Activated naive CD4-positive, alpha-beta T cell treated with anti-CD3 and anti-CD28 coated beads, Interleukin-2, amount 50 U/mL, for 24 hours (primary cell): ENCODE measurements around the gene PLN.

ENCODE experiments used
- H3K27ac Mint-ChIP-seq: one replicate; pipeline ENCODE4 v1.8.0; 2021; ENCODE audit warnings: mild to moderate bottlenecking, mixed read lengths
- H3K27me3 Mint-ChIP-seq: one replicate; pipeline ENCODE4 v1.8.0; 2021; ENCODE audit warnings: mixed read lengths
- H3K36me3 Mint-ChIP-seq: one replicate; pipeline ENCODE4 v1.8.0; 2021; ENCODE audit warnings: mixed read lengths
- H3K4me1 Mint-ChIP-seq: one replicate; pipeline ENCODE4 v1.8.0; 2021; ENCODE audit warnings: mixed read lengths
- H3K4me3 Mint-ChIP-seq: one replicate; pipeline ENCODE4 v1.8.0; 2021; ENCODE audit warnings: mild to moderate bottlenecking, mixed read lengths
- H3K9me3 Mint-ChIP-seq: one replicate; pipeline ENCODE4 v1.8.0; 2021; ENCODE audit warnings: mixed read lengths

PLN gene

GRCh38 chr6:118525913-118526780 lies 21.9 kb upstream of the PLN start:
- no peak overlapping the region for H3K4me3 Mint-ChIP-seq
- H3K27ac Mint-ChIP-seq = peak overlapping the region; percentile 41
- H3K36me3 Mint-ChIP-seq = peaks cover 20% of the 10 kb centered on the region
- H3K27me3 Mint-ChIP-seq = no peaks in the 10 kb centered on the region
- H3K4me1 Mint-ChIP-seq = peaks cover 55% of the 10 kb centered on the region
- peaks cover 8% of the 10 kb centered on the region for H3K9me3 Mint-ChIP-seq

DNA sequence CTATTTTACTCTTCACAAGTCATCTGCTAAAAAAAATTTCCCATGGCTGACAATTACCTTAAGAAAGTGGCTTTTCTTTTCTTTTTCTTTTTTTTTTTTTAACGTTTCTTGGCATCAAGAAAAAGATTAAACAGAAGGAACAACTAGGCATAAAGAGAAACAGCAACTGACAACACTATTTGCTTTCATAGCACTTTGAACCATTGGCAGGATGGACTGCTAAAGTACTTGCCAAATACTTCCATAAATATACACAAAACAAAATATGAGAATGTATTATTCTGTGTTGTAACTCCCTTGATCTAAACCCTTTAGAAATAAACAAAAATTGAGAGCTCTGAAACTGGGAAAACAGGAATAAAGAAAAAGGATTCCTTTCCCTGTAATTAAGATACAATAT lies 20.0 kb upstream of the PLN start:
- H3K27ac Mint-ChIP-seq = no peak overlapping the region
- peaks cover 75% of the 10 kb centered on the region for H3K4me1 Mint-ChIP-seq
- H3K36me3 Mint-ChIP-seq = peaks cover 25% of the 10 kb centered on the region
- H3K4me3 Mint-ChIP-seq = no peak overlapping the region
- peaks cover 8% of the 10 kb centered on the region for H3K9me3 Mint-ChIP-seq
- no peaks in the 10 kb centered on the region for H3K27me3 Mint-ChIP-seq

DNA sequence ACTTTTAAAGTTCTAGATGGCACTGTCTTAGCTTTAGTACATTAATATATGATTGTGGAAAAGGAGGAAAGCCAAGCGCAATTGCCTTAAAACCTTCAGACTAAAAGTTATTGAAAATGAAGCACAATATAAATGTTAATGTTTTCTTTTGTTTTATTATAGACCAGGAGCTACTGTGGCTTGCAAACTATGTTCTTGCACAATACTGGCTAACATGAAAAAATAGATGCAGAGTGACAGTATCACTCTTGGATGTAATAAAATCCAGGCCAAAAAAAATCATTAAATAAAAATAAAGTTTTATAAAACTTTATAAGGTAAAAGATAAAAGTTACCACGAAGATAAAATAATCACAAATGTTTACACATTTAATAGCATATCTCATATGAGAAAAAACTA lies 18.3 kb upstream of the PLN start:
- H3K27ac Mint-ChIP-seq = no peak overlapping the region
- peaks cover 22% of the 10 kb centered on the region for H3K36me3 Mint-ChIP-seq
- no peak overlapping the region for H3K4me3 Mint-ChIP-seq
- H3K4me1 Mint-ChIP-seq = peaks cover 76% of the 10 kb centered on the region
- H3K9me3 Mint-ChIP-seq = peaks cover 8% of the 10 kb centered on the region
- H3K27me3 Mint-ChIP-seq = no peaks in the 10 kb centered on the region

- Mint-ChIP-seq H3K4me3 (no peak overlapping the region), H3K27me3 (no peaks in the 10 kb centered on the region), H3K4me1 (peaks cover 72% of the 10 kb centered on the region), H3K27ac (peak overlapping the region; percentile 24), H3K36me3 (peaks cover 19% of the 10 kb centered on the region), H3K9me3 (peaks cover 8% of the 10 kb centered on the region)
Measured at GRCh38 chr6:118530942-118531341, 17.2 kb upstream of the PLN start.

DNA sequence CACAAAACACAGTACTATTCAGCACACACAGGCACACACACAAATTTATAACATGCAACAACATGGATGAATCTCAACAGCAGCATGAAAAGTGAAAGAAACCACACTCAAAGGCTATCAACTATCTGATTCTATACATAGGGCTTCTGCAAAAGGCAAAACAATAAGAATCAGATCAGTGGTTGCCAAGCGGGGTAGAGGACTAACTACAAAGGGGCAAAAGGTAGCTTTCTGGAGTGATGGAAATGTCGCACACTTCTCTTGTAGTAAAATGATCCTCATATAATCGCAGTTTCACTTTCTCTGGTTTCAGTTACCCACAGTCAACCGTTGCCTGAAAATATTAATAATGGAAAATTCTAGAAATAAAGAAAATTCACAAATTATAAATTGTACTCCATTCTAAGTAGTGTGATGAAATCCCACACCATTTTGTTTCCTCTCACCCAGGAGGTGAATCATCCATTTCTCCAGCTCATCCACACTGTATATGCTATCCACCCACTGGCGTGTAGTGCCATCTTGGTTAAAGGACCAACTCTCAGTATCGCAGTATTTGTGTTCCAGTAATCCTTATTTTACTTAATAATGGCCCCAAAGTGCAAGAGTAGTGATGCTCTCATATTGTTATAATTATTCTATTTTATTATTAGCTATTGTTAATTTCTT lies 12.8 kb upstream of the PLN start:
- no peak overlapping the region for H3K4me3 Mint-ChIP-seq
- no peaks in the 10 kb centered on the region for H3K27me3 Mint-ChIP-seq
- H3K9me3 Mint-ChIP-seq = peaks cover 7% of the 10 kb centered on the region
- peaks cover 58% of the 10 kb centered on the region for H3K4me1 Mint-ChIP-seq
- no peak overlapping the region for H3K27ac Mint-ChIP-seq
- H3K36me3 Mint-ChIP-seq = peaks cover 19% of the 10 kb centered on the region

DNA sequence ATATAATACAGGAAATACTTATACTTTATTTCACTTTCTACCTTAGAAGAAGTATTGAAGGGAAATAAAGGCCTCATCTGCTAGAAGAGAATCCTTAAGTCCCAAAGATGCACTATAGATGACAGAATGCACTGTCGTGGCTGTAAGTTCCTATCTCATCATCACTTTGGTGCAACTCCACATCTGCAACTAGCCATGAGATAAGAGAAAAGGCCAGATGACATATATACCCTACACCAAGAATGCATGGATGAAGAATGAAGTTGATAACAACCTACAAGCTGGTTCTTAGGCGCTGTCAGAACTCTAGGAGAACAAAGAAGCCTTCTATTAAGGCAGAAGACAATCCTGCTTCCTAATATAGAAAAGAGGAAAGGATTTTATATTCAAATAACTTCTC lies 11.6 kb upstream of the PLN start:
- H3K4me3 Mint-ChIP-seq = no peak overlapping the region
- H3K4me1 Mint-ChIP-seq = peaks cover 50% of the 10 kb centered on the region
- H3K36me3 Mint-ChIP-seq = peaks cover 10% of the 10 kb centered on the region
- no peaks in the 10 kb centered on the region for H3K27me3 Mint-ChIP-seq
- H3K9me3 Mint-ChIP-seq = no peaks in the 10 kb centered on the region
- no peak overlapping the region for H3K27ac Mint-ChIP-seq

GRCh38 chr6:118537574-118537973 lies 10.5 kb upstream of the PLN start:
- peaks cover 47% of the 10 kb centered on the region for H3K4me1 Mint-ChIP-seq
- peaks cover 5% of the 10 kb centered on the region for H3K36me3 Mint-ChIP-seq
- H3K27me3 Mint-ChIP-seq = no peaks in the 10 kb centered on the region
- no peak overlapping the region for H3K27ac Mint-ChIP-seq
- no peak overlapping the region for H3K4me3 Mint-ChIP-seq
- no peaks in the 10 kb centered on the region for H3K9me3 Mint-ChIP-seq

GRCh38 chr6:118542184-118542952 lies 5.7 kb upstream of the PLN start:
- H3K9me3 Mint-ChIP-seq = no peaks in the 10 kb centered on the region
- H3K27me3 Mint-ChIP-seq = no peaks in the 10 kb centered on the region
- peaks cover 59% of the 10 kb centered on the region for H3K4me1 Mint-ChIP-seq
- H3K4me3 Mint-ChIP-seq = no peak overlapping the region
- H3K27ac Mint-ChIP-seq = no peak overlapping the region
- peaks cover 9% of the 10 kb centered on the region for H3K36me3 Mint-ChIP-seq

DNA sequence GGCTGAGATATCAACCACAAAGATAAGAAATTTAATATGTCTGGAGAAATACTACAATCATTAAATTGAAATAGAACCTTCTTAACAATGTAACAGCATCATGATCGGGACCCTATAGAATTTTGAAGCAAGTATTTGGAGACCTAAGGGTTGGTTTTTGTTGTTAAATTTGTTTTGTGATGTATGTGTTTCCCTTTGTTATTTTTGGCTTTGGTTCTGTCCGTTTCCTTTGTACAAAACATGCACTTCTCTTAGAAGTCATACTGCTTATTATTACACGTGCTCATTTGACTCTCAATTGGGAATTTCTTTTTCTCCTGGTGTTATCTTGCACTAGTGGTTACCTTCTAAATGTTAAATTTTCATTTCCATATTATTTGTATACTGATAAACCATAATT lies 4.0 kb upstream of the PLN start:
- peaks cover 66% of the 10 kb centered on the region for H3K4me1 Mint-ChIP-seq
- no peak overlapping the region for H3K4me3 Mint-ChIP-seq
- peaks cover 9% of the 10 kb centered on the region for H3K36me3 Mint-ChIP-seq
- H3K9me3 Mint-ChIP-seq = no peaks in the 10 kb centered on the region
- no peaks in the 10 kb centered on the region for H3K27me3 Mint-ChIP-seq
- no peak overlapping the region for H3K27ac Mint-ChIP-seq

- H3K27me3 Mint-ChIP-seq = no peaks in the 10 kb centered on the region
- H3K4me1 Mint-ChIP-seq = peaks cover 81% of the 10 kb centered on the region
- H3K4me3 Mint-ChIP-seq = no peak overlapping the region
- H3K9me3 Mint-ChIP-seq = no peaks in the 10 kb centered on the region
- no peak overlapping the region for H3K27ac Mint-ChIP-seq
- peaks cover 9% of the 10 kb centered on the region for H3K36me3 Mint-ChIP-seq
Measured at GRCh38 chr6:118546164-118546879, 1.8 kb upstream of the PLN start.

- Mint-ChIP-seq H3K27ac (no peak overlapping the region), H3K36me3 (peaks cover 8% of the 10 kb centered on the region), H3K4me1 (peaks cover 79% of the 10 kb centered on the region), H3K27me3 (no peaks in the 10 kb centered on the region), H3K9me3 (no peaks in the 10 kb centered on the region), H3K4me3 (no peak overlapping the region)
Measured at GRCh38 chr6:118546880-118547218, 1.2 kb upstream of the PLN start.

DNA sequence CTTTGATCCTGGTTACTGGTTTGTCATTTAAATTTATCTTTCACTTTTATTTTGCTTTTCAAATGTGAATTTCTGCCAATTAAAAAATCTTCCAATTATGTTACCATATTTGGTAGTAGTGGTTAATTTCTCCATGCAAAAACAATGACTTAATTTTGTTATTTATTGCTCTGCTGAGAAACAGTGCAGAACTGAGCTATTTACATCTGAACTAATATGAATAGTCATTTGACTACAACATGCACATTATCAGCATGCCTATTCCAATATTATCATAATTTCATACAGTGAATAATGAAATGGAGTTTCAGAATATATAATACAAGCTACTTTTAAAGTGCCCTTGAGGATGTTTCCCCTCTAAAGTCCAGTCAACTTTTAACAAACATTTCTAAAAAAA lies 517 bp downstream of the PLN start:
- no peak overlapping the region for H3K4me3 Mint-ChIP-seq
- no peaks in the 10 kb centered on the region for H3K27me3 Mint-ChIP-seq
- H3K27ac Mint-ChIP-seq = no peak overlapping the region
- peaks cover 80% of the 10 kb centered on the region for H3K4me1 Mint-ChIP-seq
- H3K9me3 Mint-ChIP-seq = no peaks in the 10 kb centered on the region
- peaks cover 4% of the 10 kb centered on the region for H3K36me3 Mint-ChIP-seq

DNA sequence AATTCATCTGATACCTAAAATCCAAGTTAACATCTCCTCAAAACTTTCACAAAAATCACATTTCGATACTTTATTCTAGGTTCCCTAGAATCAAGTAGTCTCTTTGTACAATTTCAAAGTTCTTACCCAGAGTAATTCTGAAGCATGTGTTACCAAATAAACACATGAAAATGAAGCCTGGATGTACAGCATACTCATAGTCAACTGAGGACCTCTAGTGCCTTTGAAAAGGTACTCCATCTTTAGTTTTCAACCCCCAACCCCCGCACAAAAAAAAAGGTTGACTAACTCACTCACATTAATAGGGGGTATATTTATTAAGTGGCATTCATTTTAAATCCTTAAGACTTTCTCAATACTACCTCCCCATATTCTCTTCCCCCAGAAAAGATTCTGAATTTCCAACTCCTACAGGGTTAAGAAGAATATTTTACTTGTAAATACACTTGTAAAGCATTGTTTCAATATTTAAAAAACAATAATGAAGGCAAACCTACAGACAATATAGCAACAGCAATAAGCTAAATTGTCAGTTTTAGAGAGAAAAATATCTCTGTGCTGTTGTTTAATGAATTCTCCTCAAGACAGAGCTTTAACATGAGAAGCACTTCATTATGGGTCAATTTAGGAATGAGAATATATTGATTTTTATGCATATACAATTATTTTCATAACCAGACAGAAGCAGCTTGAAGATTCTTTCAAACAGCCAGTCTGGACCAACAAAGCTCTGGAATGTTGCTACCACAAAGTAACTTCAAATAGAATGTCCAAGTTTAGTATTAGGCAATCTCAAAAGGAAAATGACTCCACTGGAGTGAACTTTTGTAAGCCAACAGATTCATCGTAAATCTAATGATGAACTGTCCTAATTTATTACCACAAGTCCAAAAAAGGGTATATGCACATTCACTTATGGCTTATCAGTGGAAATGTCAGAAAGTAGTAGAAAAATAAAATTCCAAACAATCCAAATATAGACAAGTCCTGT lies 3.3 kb downstream of the PLN start:
- Mint-ChIP-seq H3K27me3 (no peaks in the 10 kb centered on the region), H3K4me3 (peak overlapping the region; percentile 61), H3K27ac (peak overlapping the region; percentile 59), H3K36me3 (peaks cover 5% of the 10 kb centered on the region), H3K4me1 (peaks cover 67% of the 10 kb centered on the region), H3K9me3 (no peaks in the 10 kb centered on the region)

GRCh38 chr6:118553132-118553531 lies 5.0 kb downstream of the PLN start:
- Mint-ChIP-seq H3K9me3 (no peaks in the 10 kb centered on the region), H3K36me3 (peaks cover 5% of the 10 kb centered on the region), H3K4me3 (no peak overlapping the region), H3K4me1 (peaks cover 68% of the 10 kb centered on the region), H3K27ac (no peak overlapping the region), H3K27me3 (no peaks in the 10 kb centered on the region)
